C4-2B (cell line): ENCODE measurements around the gene PAIP2.

ENCODE experiments used
- CTCF ChIP-seq: fragments of 450-650 bp; conservative IDR thresholded peaks from 2 replicates; pipeline ENCODE4 v1.5.1; 2017; ENCODE audit warnings: mild to moderate bottlenecking
- ZFX ChIP-seq: fragments of 450-650 bp; IDR thresholded peaks from 2 replicates; pipeline ENCODE4 v1.6.1; 2017

- TF ChIP-seq CTCF (no peak), ZFX (no peak)
Observed at GRCh38 chr5:139415221-139415861, 73.7 kb downstream of the PAIP2 start.
